ENCODE measurements around the gene CNKSR1.

The CNKSR1 gene

DNA sequence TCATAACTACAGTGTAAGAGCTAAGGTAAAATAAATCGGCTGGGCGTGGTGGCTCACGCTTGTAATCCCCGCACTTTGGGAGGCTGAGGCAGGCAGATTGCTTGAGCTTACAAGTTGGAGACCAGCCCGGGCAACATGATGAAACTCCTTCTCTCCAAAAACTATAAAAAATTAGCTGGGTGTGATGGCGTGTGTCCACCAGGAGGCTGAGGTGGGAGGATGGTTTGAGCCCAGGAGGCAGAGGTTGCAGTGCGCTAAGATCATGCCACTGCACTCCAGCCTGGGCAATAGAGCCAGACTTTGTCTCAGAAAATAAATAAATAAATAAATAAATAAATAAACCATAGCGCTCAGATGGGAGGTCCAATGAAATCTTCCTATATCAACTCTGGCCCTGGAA, 35.1 kb upstream of the CNKSR1 start:
- TF ChIP-seq CREB1 (IDR thresholded peaks at IDR 0.05; ENCODE audit: low read depth), result no peak
- no peak for TF ChIP-seq NFIC (IDR thresholded peaks at IDR 0.05)
- TF ChIP-seq TEAD4 (IDR thresholded peaks at IDR 0.05), result no peak
- TF ChIP-seq, protein P1, sequence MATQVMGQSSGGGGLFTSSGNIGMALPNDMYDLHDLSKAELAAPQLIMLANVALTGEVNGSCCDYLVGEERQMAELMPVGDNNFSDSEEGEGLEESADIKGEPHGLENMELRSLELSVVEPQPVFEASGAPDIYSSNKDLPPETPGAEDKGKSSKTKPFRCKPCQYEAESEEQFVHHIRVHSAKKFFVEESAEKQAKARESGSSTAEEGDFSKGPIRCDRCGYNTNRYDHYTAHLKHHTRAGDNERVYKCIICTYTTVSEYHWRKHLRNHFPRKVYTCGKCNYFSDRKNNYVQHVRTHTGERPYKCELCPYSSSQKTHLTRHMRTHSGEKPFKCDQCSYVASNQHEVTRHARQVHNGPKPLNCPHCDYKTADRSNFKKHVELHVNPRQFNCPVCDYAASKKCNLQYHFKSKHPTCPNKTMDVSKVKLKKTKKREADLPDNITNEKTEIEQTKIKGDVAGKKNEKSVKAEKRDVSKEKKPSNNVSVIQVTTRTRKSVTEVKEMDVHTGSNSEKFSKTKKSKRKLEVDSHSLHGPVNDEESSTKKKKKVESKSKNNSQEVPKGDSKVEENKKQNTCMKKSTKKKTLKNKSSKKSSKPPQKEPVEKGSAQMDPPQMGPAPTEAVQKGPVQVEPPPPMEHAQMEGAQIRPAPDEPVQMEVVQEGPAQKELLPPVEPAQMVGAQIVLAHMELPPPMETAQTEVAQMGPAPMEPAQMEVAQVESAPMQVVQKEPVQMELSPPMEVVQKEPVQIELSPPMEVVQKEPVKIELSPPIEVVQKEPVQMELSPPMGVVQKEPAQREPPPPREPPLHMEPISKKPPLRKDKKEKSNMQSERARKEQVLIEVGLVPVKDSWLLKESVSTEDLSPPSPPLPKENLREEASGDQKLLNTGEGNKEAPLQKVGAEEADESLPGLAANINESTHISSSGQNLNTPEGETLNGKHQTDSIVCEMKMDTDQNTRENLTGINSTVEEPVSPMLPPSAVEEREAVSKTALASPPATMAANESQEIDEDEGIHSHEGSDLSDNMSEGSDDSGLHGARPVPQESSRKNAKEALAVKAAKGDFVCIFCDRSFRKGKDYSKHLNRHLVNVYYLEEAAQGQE (IDR thresholded peaks at IDR 0.05; ENCODE audit: low read depth), result no peak
- TF ChIP-seq CEBPB (IDR thresholded peaks at IDR 0.05), result no peak
- TF ChIP-seq, protein P2, sequence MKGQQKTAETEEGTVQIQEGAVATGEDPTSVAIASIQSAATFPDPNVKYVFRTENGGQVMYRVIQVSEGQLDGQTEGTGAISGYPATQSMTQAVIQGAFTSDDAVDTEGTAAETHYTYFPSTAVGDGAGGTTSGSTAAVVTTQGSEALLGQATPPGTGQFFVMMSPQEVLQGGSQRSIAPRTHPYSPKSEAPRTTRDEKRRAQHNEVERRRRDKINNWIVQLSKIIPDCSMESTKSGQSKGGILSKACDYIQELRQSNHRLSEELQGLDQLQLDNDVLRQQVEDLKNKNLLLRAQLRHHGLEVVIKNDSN (IDR thresholded peaks at IDR 0.05), result no peak
- TF ChIP-seq EGR1 (IDR thresholded peaks at IDR 0.05), result no peak
- TF ChIP-seq FOXM1 (IDR thresholded peaks at IDR 0.05; ENCODE audit: borderline replicate concordance, low read depth), result no peak
- no peak for TF ChIP-seq ZBTB7A (IDR thresholded peaks at IDR 0.05; ENCODE audit: low read depth)
- no peak for TF ChIP-seq TCF12 (IDR thresholded peaks at IDR 0.05; ENCODE audit: low read depth)
- TF ChIP-seq, protein P3, sequence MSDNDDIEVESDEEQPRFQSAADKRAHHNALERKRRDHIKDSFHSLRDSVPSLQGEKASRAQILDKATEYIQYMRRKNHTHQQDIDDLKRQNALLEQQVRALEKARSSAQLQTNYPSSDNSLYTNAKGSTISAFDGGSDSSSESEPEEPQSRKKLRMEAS (IDR thresholded peaks at IDR 0.05), result no peak
- no peak for TF ChIP-seq EP300 (IDR thresholded peaks at IDR 0.05; ENCODE audit: borderline replicate concordance)
- no peak for TF ChIP-seq YY1 (IDR thresholded peaks at IDR 0.05; ENCODE audit: low read depth)
- no peak for TF ChIP-seq RAD21 (IDR thresholded peaks at IDR 0.05; ENCODE audit: low read depth)
- no peak for TF ChIP-seq TAF1 (IDR thresholded peaks at IDR 0.05; ENCODE audit: low read depth)

DNA sequence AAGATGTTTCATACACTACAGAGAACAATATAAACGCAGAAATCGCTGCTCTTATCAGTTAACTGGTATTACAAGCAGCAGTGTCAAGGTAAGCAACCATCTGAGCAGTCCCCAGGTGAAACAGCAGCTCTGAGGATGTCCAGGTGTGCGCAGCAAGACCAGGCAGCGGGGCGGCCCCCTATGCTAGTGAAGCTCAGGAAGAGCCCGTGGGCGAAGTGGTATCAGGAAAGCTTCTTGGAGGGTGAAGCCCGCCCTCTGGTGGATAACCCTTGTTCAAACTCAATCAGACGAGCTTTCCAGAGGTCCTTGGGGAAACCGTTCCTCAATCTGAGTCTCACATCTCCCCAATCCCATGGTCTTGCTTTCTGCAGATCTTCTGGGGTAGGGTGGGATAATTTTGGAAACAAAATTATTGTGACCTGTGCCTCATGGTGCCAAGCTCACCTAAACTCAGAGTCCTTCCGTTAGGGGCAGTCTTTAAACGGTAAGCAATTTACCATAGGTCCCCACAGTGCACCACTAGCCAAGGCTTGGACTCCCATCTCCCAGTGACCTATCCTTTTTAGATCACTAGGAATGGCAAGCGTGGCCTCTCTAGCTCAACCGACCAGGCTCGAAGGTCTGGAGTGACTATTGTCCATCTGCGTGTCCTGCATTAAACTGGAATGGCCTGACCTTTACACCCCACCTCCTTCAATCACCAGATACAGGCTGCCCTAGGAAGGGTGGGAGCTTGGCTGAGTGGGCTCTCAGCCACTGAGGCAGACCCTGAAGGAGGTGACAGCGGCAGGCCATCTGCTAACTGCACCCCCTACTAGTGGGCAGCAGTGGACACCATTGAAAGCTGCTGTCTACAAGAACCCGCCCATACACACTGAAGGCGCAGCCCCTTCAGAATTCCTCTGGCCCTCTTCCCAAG, 32.0 kb upstream of the CNKSR1 start:
- TF ChIP-seq NFIC (IDR thresholded peaks at IDR 0.05) (no peak), RAD21 (IDR thresholded peaks at IDR 0.05; ENCODE audit: low read depth) (peak; percentile 89)

DNA sequence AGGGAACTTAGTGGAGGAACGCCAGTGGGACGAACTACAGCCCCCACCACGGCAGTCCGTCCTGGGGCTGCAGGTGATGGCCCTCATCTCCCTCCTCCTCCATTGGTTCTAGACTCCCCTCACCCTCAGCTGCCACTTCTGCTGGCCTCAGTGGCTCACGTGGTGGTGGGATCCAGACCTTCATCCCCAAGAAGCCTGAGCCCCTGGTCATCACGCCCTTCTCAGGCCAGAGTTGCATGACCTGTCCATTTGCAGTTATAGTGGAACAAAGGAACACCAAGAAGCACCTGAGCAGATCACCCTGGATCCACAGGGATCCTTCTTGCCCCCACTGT, 31.4 kb upstream of the CNKSR1 start:
- TF ChIP-seq ZBTB7A (IDR thresholded peaks at IDR 0.05; ENCODE audit: low read depth), result no peak
- TF ChIP-seq EP300 (IDR thresholded peaks at IDR 0.05; ENCODE audit: borderline replicate concordance), result no peak
- no peak for TF ChIP-seq YY1 (IDR thresholded peaks at IDR 0.05; ENCODE audit: low read depth)
- TF ChIP-seq TEAD4 (IDR thresholded peaks at IDR 0.05), result no peak
- TF ChIP-seq, protein P3 (IDR thresholded peaks at IDR 0.05), result no peak
- TF ChIP-seq, protein P1 (IDR thresholded peaks at IDR 0.05; ENCODE audit: low read depth), result no peak
- TF ChIP-seq TCF12 (IDR thresholded peaks at IDR 0.05; ENCODE audit: low read depth), result no peak
- TF ChIP-seq, protein P2 (IDR thresholded peaks at IDR 0.05), result no peak

DNA sequence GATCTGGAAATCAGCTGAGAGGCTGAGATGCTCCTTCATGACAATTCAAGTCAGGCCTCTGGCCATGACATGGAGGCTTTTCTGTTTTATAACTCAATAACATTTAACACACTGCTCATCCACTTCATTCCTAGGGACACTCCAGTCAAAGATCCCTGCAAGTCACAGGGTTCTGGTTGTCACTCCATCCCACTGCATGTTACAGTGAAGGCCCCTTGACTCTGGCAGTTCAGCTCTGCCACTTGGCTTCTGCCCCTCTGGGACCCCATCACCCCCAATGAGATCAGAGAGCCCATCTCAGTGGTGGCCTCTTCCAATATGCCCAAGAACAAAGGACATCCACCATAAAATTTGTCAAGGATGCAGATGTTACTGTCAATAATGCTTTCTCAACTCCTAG, 28.4 kb upstream of the CNKSR1 start:
- TF ChIP-seq TAF1 (IDR thresholded peaks at IDR 0.05; ENCODE audit: low read depth) (no peak), EGR1 (IDR thresholded peaks at IDR 0.05) (no peak), NFIC (IDR thresholded peaks at IDR 0.05) (no peak), ZBTB7A (IDR thresholded peaks at IDR 0.05; ENCODE audit: low read depth) (no peak), FOXM1 (IDR thresholded peaks at IDR 0.05; ENCODE audit: borderline replicate concordance, low read depth) (no peak)
- TF ChIP-seq, protein P1 (IDR thresholded peaks at IDR 0.05; ENCODE audit: low read depth), result no peak

Measured in Ishikawa (cell line).